Fibroblast of the aortic adventitia (primary cell): Measurements from ENCODE around the gene USP6NL. TPM values are rescaled to one million over a fixed set of nuclear protein-coding genes. Genes with fewer than 3 reads are reported as not detected.

Source experiments
- DNase-seq: peaks from one replicate; pipeline ENCODE4 v3.0.0-alpha.2; 2010; ENCODE audit warnings: low read depth
- H3K4me3 ChIP-seq: 2 replicates; pipeline ENCODE4 v1.5.1; 2011; ENCODE audit warnings: low read depth, mild to moderate bottlenecking, control low read depth, low read length, moderate library complexity
- CTCF ChIP-seq: IDR thresholded peaks from 2 replicates; pipeline ENCODE4 v1.5.1; 2011; ENCODE audit warnings: mild to moderate bottlenecking, low read length, control low read depth, inconsistent platforms; ENCODE audit not compliant: insufficient read depth
- total RNA-seq: library from RNA; depleted of rRNA; stranded (reverse); fragments of >200 nt; gene quantifications from 2 replicates; pipeline ENCODE4 v1.2.3, GENCODE V29; 2012; ENCODE audit warnings: low replicate concordance

USP6NL gene
- total RNA-seq, 1 donor, result 15.2 TPM

- TF ChIP-seq CTCF, result no peak
- H3K4me3 ChIP-seq, result peak overlapping the region; percentile 88
- peak; percentile 8 for DNase-seq
Observed at GRCh38 chr10:11609492-11610093, 1.9 kb downstream of the USP6NL start.

DNA sequence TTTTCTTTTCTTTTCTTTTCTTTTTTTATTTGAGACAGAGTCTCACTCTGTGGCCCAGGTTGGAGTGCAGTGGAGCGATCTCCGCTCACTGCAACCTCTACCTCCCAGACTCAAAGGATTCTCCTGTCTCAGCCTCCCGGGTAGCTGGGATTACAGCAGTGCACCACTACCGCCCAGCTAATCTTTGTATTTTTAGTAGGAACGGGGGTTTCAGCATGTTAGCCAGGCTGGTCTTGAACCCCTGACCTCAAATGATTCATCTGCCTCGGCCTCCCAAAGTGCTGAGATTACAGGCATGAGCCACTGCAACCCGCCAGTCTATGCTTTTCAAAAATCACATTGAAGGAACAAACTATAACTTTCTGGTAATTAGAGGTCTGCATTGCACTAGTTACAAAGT is 2.4 kb downstream of the USP6NL start:
- H3K4me3 ChIP-seq, result no peak overlapping the region
- DNase-seq, result no peak
- TF ChIP-seq CTCF, result no peak

DNA sequence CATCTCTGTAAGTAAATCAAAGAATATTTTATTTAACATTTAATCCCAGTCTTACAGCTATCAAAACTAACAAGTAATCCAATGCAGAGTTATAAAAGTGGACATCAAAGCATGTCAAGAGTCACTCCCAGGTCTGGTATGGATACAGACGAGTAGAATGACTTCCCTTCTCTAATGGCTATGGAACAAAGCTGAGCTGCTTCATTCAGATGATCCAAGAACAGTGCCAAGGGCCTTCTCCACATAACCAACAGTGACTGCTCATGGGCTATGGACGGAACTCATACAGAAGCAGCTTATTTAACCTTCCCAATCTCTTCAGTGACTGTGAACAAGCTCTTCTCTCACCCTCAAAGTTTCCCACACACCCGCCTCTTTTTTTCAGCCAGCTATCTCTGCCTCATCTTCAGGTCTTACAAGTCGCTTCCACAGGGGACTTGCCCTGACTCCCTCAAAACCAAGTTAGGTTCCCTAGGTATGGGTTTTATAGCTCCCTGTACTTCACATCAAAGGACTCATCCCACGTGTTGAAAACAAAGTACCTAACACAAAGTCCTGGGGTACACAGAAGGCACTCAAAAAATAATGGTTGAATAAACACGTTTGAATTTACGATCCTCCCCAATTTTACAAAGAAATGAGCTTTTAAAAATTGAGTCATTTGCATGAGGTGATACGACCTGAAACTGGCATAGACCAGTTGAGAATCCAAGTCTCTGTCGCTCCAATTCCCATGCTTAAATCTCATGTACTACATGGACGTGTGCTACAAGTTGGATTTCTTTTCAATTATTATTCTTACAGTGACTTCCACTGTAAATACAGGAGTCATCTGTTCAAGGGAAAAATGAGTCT is 3.1 kb downstream of the USP6NL start:
- TF ChIP-seq CTCF, result no peak
- DNase-seq, result no peak
- H3K4me3 ChIP-seq, result no peak overlapping the region

- no peak for TF ChIP-seq CTCF
- H3K4me3 ChIP-seq, result no peak overlapping the region
- no peak for DNase-seq
Observed at GRCh38 chr10:11605807-11606408, 5.5 kb downstream of the USP6NL start.

GRCh38 chr10:11604865-11605650 is 6.4 kb downstream of the USP6NL start:
- no peak overlapping the region for H3K4me3 ChIP-seq
- no peak for DNase-seq
- no peak for TF ChIP-seq CTCF

- DNase-seq, result no peak
- no peak overlapping the region for H3K4me3 ChIP-seq
- TF ChIP-seq CTCF, result no peak
Observed at GRCh38 chr10:11603741-11604140, 7.7 kb downstream of the USP6NL start.
